HAP-1 (cell line): ENCODE data around the gene DMAC1.

ENCODE experiments used
- DNase-seq, 2 experiments: peaks; one replicate each; pipeline ENCODE4 v3.0.0-alpha.2; 2016 to 2020; ENCODE audit warnings: low spot score in 2 of 2
- H3K27me3 ChIP-seq: fragments of 250-450 bp; sonication (Bioruptor Pico); 2 replicates; pipeline ENCODE4 v1.5.1; 2020; ENCODE audit warnings: low read depth, mild to moderate bottlenecking, moderate library complexity
- H3K36me3 ChIP-seq: fragments of 250-450 bp; sonication (Bioruptor Pico); replicated peaks from 2 replicates; pipeline ENCODE4 v1.5.1; 2020; ENCODE audit warnings: mild to moderate bottlenecking
- H3K4me1 ChIP-seq: fragments of 250-450 bp; sonication (Bioruptor Pico); 2 replicates; pipeline ENCODE4 v1.5.1; 2020; ENCODE audit warnings: mild to moderate bottlenecking
- H3K4me3 ChIP-seq: fragments of 250-450 bp; sonication (Bioruptor Pico); 2 replicates; pipeline ENCODE4 v1.5.1; 2020; ENCODE audit warnings: mild to moderate bottlenecking, moderate library complexity
- H3K9me3 ChIP-seq: fragments of 250-450 bp; sonication (Bioruptor Pico); 2 replicates; pipeline ENCODE4 v1.5.1; 2020; ENCODE audit warnings: mild to moderate bottlenecking, moderate library complexity
- in situ Hi-C: fragments of 300-500 bp; cut with MboI; formaldehyde crosslinking; loops from 3 replicates; pipeline ENCODE4 v1.14.3; 2020; ENCODE audit warnings: low sequenced_read_pairs, inconsistent platforms, mixed read lengths

Gene DMAC1

GRCh38 chr9:7799234-7799943, at the start of gene DMAC1:
DMAC1 (minus strand) TSS chr9:7799778; CDS start chr9:7799734, 44 bp downstream.
- DNase-seq = peak; percentile 85 to 86
- Histone ChIP-seq H3K27me3 (no peaks in the 10 kb centered on the region), H3K36me3 (peaks cover 24% of the 10 kb centered on the region), H3K9me3 (no peaks in the 10 kb centered on the region), H3K4me3 (peak within 1 kb of the TSS; percentile 81), H3K4me1 (peaks cover 16% of the 10 kb centered on the region)
- in situ Hi-C loops = no loop called here

GRCh38 chr9:7849362-7849761, 49.8 kb upstream of the DMAC1 start:
- no peaks in the 10 kb centered on the region for H3K36me3 ChIP-seq
- H3K4me1 ChIP-seq = no peaks in the 10 kb centered on the region
- no peaks in the 10 kb centered on the region for H3K27me3 ChIP-seq
- in situ Hi-C loops = no loop called here
- no peak overlapping the region for H3K4me3 ChIP-seq
- no peak for DNase-seq
- H3K9me3 ChIP-seq = no peaks in the 10 kb centered on the region

- no peak for DNase-seq
- in situ Hi-C loops = no loop called here
These were observed 48.9 kb upstream of the DMAC1 start for GRCh38 chr9:7848498-7848897.

GRCh38 chr9:7844242-7844641, 44.7 kb upstream of the DMAC1 start:
- DNase-seq = peak; percentile 10 to 45
- in situ Hi-C loops = no loop called here

More at GRCh38 chr9:7848498-7848897, 48.9 kb upstream of the DMAC1 start:
- Histone ChIP-seq H3K4me3 (no peak overlapping the region), H3K36me3 (no peaks in the 10 kb centered on the region), H3K4me1 (no peaks in the 10 kb centered on the region), H3K27me3 (no peaks in the 10 kb centered on the region), H3K9me3 (no peaks in the 10 kb centered on the region)

GRCh38 chr9:7841831-7842230, 42.3 kb upstream of the DMAC1 start:
- H3K36me3 ChIP-seq = no peaks in the 10 kb centered on the region
- no peaks in the 10 kb centered on the region for H3K27me3 ChIP-seq
- in situ Hi-C loops = no loop called here
- H3K4me3 ChIP-seq = no peak overlapping the region
- DNase-seq = no peak
- no peaks in the 10 kb centered on the region for H3K4me1 ChIP-seq
- H3K9me3 ChIP-seq = no peaks in the 10 kb centered on the region

More at GRCh38 chr9:7844242-7844641, 44.7 kb upstream of the DMAC1 start:
- Histone ChIP-seq H3K36me3 (no peaks in the 10 kb centered on the region), H3K4me3 (no peak overlapping the region), H3K9me3 (no peaks in the 10 kb centered on the region), H3K4me1 (no peaks in the 10 kb centered on the region), H3K27me3 (no peaks in the 10 kb centered on the region)

- no peaks in the 10 kb centered on the region for H3K9me3 ChIP-seq
- H3K4me1 ChIP-seq = no peaks in the 10 kb centered on the region
- no peak overlapping the region for H3K4me3 ChIP-seq
- no peaks in the 10 kb centered on the region for H3K27me3 ChIP-seq
- H3K36me3 ChIP-seq = no peaks in the 10 kb centered on the region
- in situ Hi-C loops = no loop called here
- no peak for DNase-seq
These were observed 35.0 kb upstream of the DMAC1 start for GRCh38 chr9:7834531-7834930.

- Histone ChIP-seq H3K4me3 (no peak overlapping the region), H3K36me3 (no peaks in the 10 kb centered on the region), H3K27me3 (no peaks in the 10 kb centered on the region), H3K4me1 (no peaks in the 10 kb centered on the region), H3K9me3 (no peaks in the 10 kb centered on the region)
- no peak for DNase-seq
- in situ Hi-C loops = no loop called here
These were observed 28.8 kb upstream of the DMAC1 start for GRCh38 chr9:7828334-7828733.

GRCh38 chr9:7827792-7828191, 28.2 kb upstream of the DMAC1 start:
- in situ Hi-C loops = no loop called here
- no peaks in the 10 kb centered on the region for H3K36me3 ChIP-seq
- no peaks in the 10 kb centered on the region for H3K9me3 ChIP-seq
- no peaks in the 10 kb centered on the region for H3K4me1 ChIP-seq
- no peaks in the 10 kb centered on the region for H3K27me3 ChIP-seq
- H3K4me3 ChIP-seq = no peak overlapping the region
- DNase-seq = no peak

- H3K4me1 ChIP-seq = no peaks in the 10 kb centered on the region
- no peaks in the 10 kb centered on the region for H3K27me3 ChIP-seq
- no peaks in the 10 kb centered on the region for H3K9me3 ChIP-seq
- in situ Hi-C loops = no loop called here
- H3K4me3 ChIP-seq = no peak overlapping the region
- DNase-seq = no peak
- no peaks in the 10 kb centered on the region for H3K36me3 ChIP-seq
These were observed 27.5 kb upstream of the DMAC1 start for GRCh38 chr9:7827056-7827455.

- no peaks in the 10 kb centered on the region for H3K4me1 ChIP-seq
- H3K36me3 ChIP-seq = no peaks in the 10 kb centered on the region
- in situ Hi-C loops = no loop called here
- H3K4me3 ChIP-seq = no peak overlapping the region
- H3K9me3 ChIP-seq = no peaks in the 10 kb centered on the region
- no peak for DNase-seq
- no peaks in the 10 kb centered on the region for H3K27me3 ChIP-seq
These were observed 24.1 kb upstream of the DMAC1 start for GRCh38 chr9:7823651-7824050.

- in situ Hi-C loops = no loop called here
- Histone ChIP-seq H3K9me3 (no peaks in the 10 kb centered on the region), H3K36me3 (no peaks in the 10 kb centered on the region), H3K27me3 (no peaks in the 10 kb centered on the region), H3K4me1 (no peaks in the 10 kb centered on the region), H3K4me3 (no peak overlapping the region)
- no peak for DNase-seq
These were observed 20.4 kb upstream of the DMAC1 start for GRCh38 chr9:7819984-7820383.

GRCh38 chr9:7816021-7816420, 16.4 kb upstream of the DMAC1 start:
- no peak overlapping the region for H3K4me3 ChIP-seq
- in situ Hi-C loops = no loop called here
- H3K36me3 ChIP-seq = no peaks in the 10 kb centered on the region
- no peaks in the 10 kb centered on the region for H3K9me3 ChIP-seq
- no peaks in the 10 kb centered on the region for H3K4me1 ChIP-seq
- DNase-seq = no peak
- no peaks in the 10 kb centered on the region for H3K27me3 ChIP-seq

- DNase-seq = no peak
- in situ Hi-C loops = no loop called here
- no peaks in the 10 kb centered on the region for H3K36me3 ChIP-seq
- no peak overlapping the region for H3K4me3 ChIP-seq
- H3K9me3 ChIP-seq = no peaks in the 10 kb centered on the region
- no peaks in the 10 kb centered on the region for H3K27me3 ChIP-seq
- H3K4me1 ChIP-seq = no peaks in the 10 kb centered on the region
These were observed 13.5 kb upstream of the DMAC1 start for GRCh38 chr9:7813030-7813429.

- DNase-seq = no peak
- H3K9me3 ChIP-seq = no peaks in the 10 kb centered on the region
- in situ Hi-C loops = no loop called here
- H3K4me3 ChIP-seq = no peak overlapping the region
- no peaks in the 10 kb centered on the region for H3K36me3 ChIP-seq
- no peaks in the 10 kb centered on the region for H3K4me1 ChIP-seq
- no peaks in the 10 kb centered on the region for H3K27me3 ChIP-seq
These were observed 12.1 kb upstream of the DMAC1 start for GRCh38 chr9:7811677-7812076.

- in situ Hi-C loops = no loop called here
- H3K9me3 ChIP-seq = no peaks in the 10 kb centered on the region
- DNase-seq = no peak
These were observed 3.1 kb upstream of the DMAC1 start for GRCh38 chr9:7802666-7803065.

More at GRCh38 chr9:7802666-7803065, 3.1 kb upstream of the DMAC1 start:
- H3K4me1 ChIP-seq = peaks cover 12% of the 10 kb centered on the region
- no peaks in the 10 kb centered on the region for H3K36me3 ChIP-seq
- no peak overlapping the region for H3K4me3 ChIP-seq
- H3K27me3 ChIP-seq = no peaks in the 10 kb centered on the region
